Measurements from ENCODE around the gene VSX2.

GRCh38 chr14:74299061-74299545, 59.9 kb downstream of the VSX2 start:
- TF ChIP-seq REST (IDR thresholded peaks at IDR 0.05; ENCODE audit: insufficient read depth in 1 of 2, low read depth in 2 of 2, low read length in 2 of 2) (no peak), POLR2AphosphoS5 (IDR thresholded peaks at IDR 0.05; ENCODE audit: low read depth, low read length) (no peak)

Data from PFSK-1 (cell line).